ENCODE data around the gene CTSE. TPM values are rescaled to one million over a fixed set of nuclear protein-coding genes. Genes with fewer than 3 reads are reported as not detected.

The CTSE gene
- total and polyA plus RNA-seq, 2 of the 13 experiments (the other 11 are each of a cell fraction or from before 2014, with no cell fraction given), result 0.50 to 0.69 TPM

DNA sequence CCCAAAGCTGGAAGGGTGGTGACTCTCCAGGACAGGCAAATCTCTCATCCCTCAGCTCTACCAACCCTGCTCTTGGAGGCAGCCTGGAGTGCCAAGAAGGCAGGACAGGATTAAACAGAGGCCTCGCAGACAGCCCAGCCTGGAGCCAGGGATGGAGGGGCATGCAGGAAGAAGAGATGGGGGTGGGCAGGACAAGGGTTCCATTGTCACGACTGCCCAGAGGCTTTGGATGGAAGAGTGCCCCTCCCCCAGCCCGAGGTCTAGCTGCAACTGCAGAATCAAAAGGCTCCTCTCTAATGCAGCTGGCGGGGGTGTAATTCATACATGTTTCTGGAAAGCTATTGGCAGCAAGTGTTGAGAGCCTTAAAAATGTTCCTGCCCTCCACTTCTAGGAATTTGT lies 29.3 kb downstream of the CTSE start (continued):
- TF ChIP-seq, protein P1, sequence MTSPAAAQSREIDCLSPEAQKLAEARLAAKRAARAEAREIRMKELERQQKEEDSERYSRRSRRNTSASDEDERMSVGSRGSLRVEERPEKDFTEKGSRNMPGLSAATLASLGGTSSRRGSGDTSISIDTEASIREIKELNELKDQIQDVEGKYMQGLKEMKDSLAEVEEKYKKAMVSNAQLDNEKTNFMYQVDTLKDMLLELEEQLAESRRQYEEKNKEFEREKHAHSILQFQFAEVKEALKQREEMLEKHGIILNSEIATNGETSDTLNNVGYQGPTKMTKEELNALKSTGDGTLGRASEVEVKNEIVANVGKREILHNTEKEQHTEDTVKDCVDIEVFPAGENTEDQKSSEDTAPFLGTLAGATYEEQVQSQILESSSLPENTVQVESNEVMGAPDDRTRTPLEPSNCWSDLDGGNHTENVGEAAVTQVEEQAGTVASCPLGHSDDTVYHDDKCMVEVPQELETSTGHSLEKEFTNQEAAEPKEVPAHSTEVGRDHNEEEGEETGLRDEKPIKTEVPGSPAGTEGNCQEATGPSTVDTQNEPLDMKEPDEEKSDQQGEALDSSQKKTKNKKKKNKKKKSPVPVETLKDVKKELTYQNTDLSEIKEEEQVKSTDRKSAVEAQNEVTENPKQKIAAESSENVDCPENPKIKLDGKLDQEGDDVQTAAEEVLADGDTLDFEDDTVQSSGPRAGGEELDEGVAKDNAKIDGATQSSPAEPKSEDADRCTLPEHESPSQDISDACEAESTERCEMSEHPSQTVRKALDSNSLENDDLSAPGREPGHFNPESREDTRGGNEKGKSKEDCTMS (CRISPR knock-in tag; conservative IDR thresholded peaks at IDR 0.05), result no peak
- no peak for TF ChIP-seq HOXA3 (CRISPR knock-in tag; IDR thresholded peaks at IDR 0.05)
- no peak for TF ChIP-seq ZNF790 (CRISPR knock-in tag; IDR thresholded peaks at IDR 0.05; ENCODE audit: borderline replicate concordance)
- TF ChIP-seq REPIN1 (CRISPR knock-in tag; IDR thresholded peaks at IDR 0.05; ENCODE audit: borderline replicate concordance, low read depth), result no peak
- TF ChIP-seq, protein P2, sequence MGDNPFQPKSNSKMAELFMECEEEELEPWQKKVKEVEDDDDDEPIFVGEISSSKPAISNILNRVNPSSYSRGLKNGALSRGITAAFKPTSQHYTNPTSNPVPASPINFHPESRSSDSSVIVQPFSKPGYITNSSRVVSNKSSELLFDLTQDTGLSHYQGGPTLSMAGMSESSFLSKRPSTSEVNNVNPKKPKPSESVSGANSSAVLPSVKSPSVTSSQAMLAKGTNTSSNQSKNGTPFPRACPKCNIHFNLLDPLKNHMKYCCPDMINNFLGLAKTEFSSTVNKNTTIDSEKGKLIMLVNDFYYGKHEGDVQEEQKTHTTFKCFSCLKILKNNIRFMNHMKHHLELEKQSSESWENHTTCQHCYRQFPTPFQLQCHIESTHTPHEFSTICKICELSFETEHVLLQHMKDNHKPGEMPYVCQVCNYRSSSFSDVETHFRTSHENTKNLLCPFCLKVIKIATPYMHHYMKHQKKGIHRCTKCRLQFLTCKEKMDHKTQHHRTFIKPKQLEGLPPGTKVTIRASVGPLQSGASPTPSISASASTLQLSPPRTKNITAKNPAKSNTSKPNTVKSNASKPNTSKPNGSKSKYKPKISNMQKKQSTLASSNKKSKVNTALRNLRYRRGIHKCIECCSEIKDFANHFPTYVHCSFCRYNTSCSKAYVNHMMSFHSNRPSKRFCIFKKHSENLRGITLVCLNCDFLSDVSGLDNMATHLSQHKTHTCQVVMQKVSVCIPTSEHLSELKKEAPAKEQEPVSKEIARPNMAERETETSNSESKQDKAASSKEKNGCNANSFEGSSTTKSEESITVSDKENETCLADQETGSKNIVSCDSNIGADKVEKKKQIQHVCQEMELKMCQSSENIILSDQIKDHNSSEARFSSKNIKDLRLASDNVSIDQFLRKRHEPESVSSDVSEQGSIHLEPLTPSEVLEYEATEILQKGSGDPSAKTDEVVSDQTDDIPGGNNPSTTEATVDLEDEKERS (CRISPR knock-in tag; IDR thresholded peaks at IDR 0.05), result no peak
- TF ChIP-seq ZNF891 (CRISPR knock-in tag; IDR thresholded peaks at IDR 0.05), result no peak
- no peak for TF ChIP-seq PHB2 (IDR thresholded peaks at IDR 0.05; ENCODE audit: partially characterized antibody)

DNA sequence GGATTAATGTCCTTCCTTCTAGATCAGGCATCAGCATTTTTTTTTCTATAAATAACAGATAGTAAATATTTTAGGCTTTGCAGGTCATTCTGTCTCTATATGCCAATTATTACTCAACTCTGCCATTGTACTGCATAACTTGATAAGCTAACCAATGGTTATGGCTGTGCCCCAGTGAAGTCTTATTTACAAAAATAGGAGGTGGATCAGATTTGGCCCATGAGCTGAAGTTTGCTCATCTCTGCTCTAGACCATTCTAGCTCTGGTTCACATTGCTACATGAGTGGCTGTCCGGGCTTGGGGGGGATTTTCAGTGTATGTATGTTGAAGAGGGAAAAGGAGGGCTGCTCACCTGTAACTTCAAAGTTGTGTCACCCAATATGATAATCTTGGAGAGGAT lies 30.6 kb downstream of the CTSE start:
- Histone ChIP-seq H4K20me1 (ENCODE audit: insufficient read depth, low read length) (no peaks in the 10 kb centered on the region), H3K79me2 (ENCODE audit: insufficient read depth, low read length) (no peaks in the 10 kb centered on the region), H3K36me3 (replicated peaks in 1 of 2; ENCODE audit: control insufficient read depth in 1 of 2, insufficient read depth in 2 of 2, low read length in 2 of 2) (no peaks in the 10 kb centered on the region), H2AFZ (ENCODE audit: low read length) (no peak overlapping the region), H3K27me3 (ENCODE audit: control insufficient read depth in 1 of 2, insufficient read depth in 2 of 2, low read length in 2 of 2) (peaks cover 0 to 9% of the 10 kb centered on the region in 2 experiments; a peak in 2 of 5 replicates), H3K4me2 (ENCODE audit: low read depth, low read length) (no peak overlapping the region), H3K9ac (ENCODE audit: insufficient read depth, low read depth, low read length) (no peak overlapping the region), H3K9me3 (ENCODE audit: low read length) (no peaks in the 10 kb centered on the region), H3K27ac (ENCODE audit: extremely low read length, insufficient read depth, low read length) (no peak overlapping the region), H3K4me3 (replicated peaks in 1 of 3; ENCODE audit: insufficient read depth in 1 of 3, low read depth in 2 of 3, low read length in 3 of 3) (no peak overlapping the region), H3K4me1 (ENCODE audit: insufficient read depth, low read length) (no peaks in the 10 kb centered on the region)
- no peak for FAIRE-seq
- no peak for TF ChIP-seq RORA (CRISPR knock-in tag; IDR thresholded peaks at IDR 0.05)
- TF ChIP-seq KDM2A (CRISPR knock-in tag; IDR thresholded peaks at IDR 0.05; ENCODE audit: borderline replicate concordance, low read depth), result no peak
- CTCF ChIA-PET (ENCODE audit: low intra/inter-chr PET ratio, low total read pairs), result no interaction called here
- no TSS peak for BruUV-seq (replicated peaks)
- no peak for ATAC-seq
- intact Hi-C loops (cut with micrococcal nuclease; ENCODE audit: unreplicated experiment) (no loop called here), in situ Hi-C loops (cut with HindIII; ENCODE audit: extremely low pct_ligation_motif_present, low pct_unique_long_range_greater_than_20kb) (no loop called here)
- 43% methylated on average over 1 of the region's 1 CpG for WGBS (ENCODE audit: low lambda C conversion rate)
- POLR2A ChIA-PET, result no interaction called here
- DNase-seq (ENCODE audit: low spot score), result no peak

All from HepG2 (cell line).